Measurements from ENCODE around the gene DAB1. TPM values are rescaled to one million over a fixed set of nuclear protein-coding genes. Genes with fewer than 3 reads are reported as not detected.

DAB1 gene
- total and polyA plus RNA-seq, 4 donors = 0.05 to 2.6 (median 1.8) TPM

DNA sequence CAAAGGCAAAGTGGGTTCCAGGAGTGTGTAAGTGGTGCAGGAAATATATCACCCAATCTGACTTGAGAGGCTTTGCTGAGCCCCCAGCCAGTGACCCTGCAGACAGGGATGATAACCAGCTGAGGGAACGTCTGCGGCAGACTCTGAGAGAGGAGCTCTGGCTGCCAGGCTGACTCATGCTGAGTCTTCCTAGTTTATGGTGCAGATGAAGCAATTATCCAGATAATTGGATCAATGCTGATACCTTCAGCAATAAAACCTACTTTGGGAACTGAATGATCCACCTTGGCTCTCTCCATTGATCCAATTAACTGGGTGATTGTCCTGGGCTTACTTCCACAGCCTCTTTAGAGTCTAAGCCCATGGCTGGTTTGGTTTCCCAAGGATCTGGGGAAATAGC, 465.3 kb downstream of the DAB1 start:
- ATAC-seq (ENCODE audit: low FRiP score) (no peak), DNase-seq (no peak)

DNA sequence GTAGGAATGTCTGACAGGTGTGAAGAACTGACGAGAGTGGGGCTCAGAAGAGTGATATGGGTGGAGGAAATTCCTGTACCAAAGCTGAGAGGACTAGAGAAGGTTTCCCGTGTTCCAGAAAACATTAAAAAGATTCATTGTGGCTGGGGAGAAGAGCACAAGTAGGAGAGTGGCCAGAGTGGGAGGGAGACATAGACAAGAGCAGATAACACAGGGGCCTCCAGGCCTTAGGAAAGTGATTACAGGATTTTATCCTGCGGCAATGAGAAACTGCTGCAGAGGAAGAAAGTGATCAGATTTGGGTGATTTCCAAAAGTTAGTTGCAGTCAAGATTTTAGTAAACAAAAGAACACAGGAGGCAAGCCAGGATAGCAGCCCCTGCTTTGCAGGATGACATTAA, 465.9 kb downstream of the DAB1 start:
- intact Hi-C loops (cut with DNase I) = no loop called here
- H3K36me3 ChIP-seq (ENCODE audit: control insufficient read depth in 1 of 2, insufficient read depth in 2 of 2, low read length in 1 of 2) = no peaks in the 10 kb centered on the region
- 42 to 51% methylated on average over 3 of the region's 3 CpGs for WGBS, 2 donors
- H3K27me3 ChIP-seq (ENCODE audit: control insufficient read depth in 1 of 2, insufficient read depth in 2 of 2, low read length in 1 of 2) = no peaks in the 10 kb centered on the region
- H3K4me3 ChIP-seq (ENCODE audit: low read length in 2 of 2) = no peak overlapping the region
- H3K27ac ChIP-seq (ENCODE audit: low read depth in 1 of 2, low read length in 2 of 2) = no peak overlapping the region
- DNase-seq (no peak), ATAC-seq (ENCODE audit: low FRiP score) (no peak)
- H3K9me3 ChIP-seq (ENCODE audit: control insufficient read depth, low read length) = no peaks in the 10 kb centered on the region
- H3K4me1 ChIP-seq (ENCODE audit: control insufficient read depth in 1 of 2, insufficient read depth in 2 of 2, low read length in 2 of 2) = no peaks in the 10 kb centered on the region

More for the DNA sequence above, 465.3 kb downstream of the DAB1 start:
- H3K27me3 ChIP-seq (ENCODE audit: control insufficient read depth in 1 of 2, insufficient read depth in 2 of 2, low read length in 1 of 2) = no peaks in the 10 kb centered on the region
- H3K9me3 ChIP-seq (ENCODE audit: control insufficient read depth, low read length) = no peaks in the 10 kb centered on the region
- H3K4me3 ChIP-seq (ENCODE audit: low read length in 2 of 2) = no peak overlapping the region
- no peak overlapping the region for H3K27ac ChIP-seq (ENCODE audit: low read depth in 1 of 2, low read length in 2 of 2)
- intact Hi-C loops (cut with DNase I) = no loop called here
- no peaks in the 10 kb centered on the region for H3K36me3 ChIP-seq (ENCODE audit: control insufficient read depth in 1 of 2, insufficient read depth in 2 of 2, low read length in 1 of 2)
- 22 to 53% methylated on average over 2 of the region's 2 CpGs for WGBS, 2 donors
- no peaks in the 10 kb centered on the region for H3K4me1 ChIP-seq (ENCODE audit: control insufficient read depth in 1 of 2, insufficient read depth in 2 of 2, low read length in 2 of 2)

DNA sequence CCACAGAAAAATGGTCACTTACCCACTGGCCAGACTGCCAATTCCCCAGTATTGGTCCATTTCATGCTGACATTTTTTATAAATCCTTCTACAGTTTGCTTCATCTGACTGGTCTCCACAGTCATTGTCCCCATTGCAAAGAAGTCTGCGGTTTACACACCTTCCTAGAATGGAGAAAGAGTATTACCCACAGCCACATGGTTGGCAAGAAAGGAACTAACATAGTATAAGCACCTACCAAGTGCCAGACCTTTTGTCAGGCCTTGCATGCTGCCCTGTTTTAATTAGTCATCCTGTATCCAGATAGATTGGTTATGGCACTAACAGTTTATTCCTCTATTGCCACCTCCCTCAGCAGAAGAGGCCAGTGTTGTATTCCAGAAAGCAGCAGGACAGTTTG, 469.2 kb downstream of the DAB1 start:
- no peaks in the 10 kb centered on the region for H3K27me3 ChIP-seq (ENCODE audit: control insufficient read depth in 1 of 2, insufficient read depth in 2 of 2, low read length in 1 of 2)
- H3K27ac ChIP-seq (ENCODE audit: low read depth in 1 of 2, low read length in 2 of 2) = no peak overlapping the region
- H3K9me3 ChIP-seq (ENCODE audit: control insufficient read depth, low read length) = no peaks in the 10 kb centered on the region
- no peaks in the 10 kb centered on the region for H3K36me3 ChIP-seq (ENCODE audit: control insufficient read depth in 1 of 2, insufficient read depth in 2 of 2, low read length in 1 of 2)
- no peaks in the 10 kb centered on the region for H3K4me1 ChIP-seq (ENCODE audit: control insufficient read depth in 1 of 2, insufficient read depth in 2 of 2, low read length in 2 of 2)
- no peak for DNase-seq
- ATAC-seq (ENCODE audit: low FRiP score) = no peak
- intact Hi-C loops (cut with DNase I) = no loop called here
- WGBS, 2 donors = 90 to 100% methylated on average over 1 of the region's 1 CpG
- H3K4me3 ChIP-seq (ENCODE audit: low read length in 2 of 2) = no peak overlapping the region

DNA sequence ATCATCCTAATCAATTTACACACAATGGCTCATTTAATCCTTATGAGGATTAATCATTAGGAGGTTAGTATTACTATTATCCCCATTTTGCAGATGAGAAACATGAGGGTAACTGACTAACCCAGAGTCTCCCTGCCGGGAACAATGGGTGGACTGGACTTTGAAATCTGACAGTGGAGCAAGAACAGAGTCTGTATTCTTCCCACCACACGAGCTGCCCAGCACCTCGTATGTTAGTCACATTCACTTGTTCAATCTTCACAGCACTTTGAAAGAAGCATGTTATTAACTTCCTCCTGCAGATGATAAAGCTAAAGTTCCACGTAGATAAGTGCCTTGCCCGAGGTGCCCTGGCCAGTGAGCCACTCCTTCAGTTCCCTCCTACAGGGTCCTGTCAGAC, 470.5 kb downstream of the DAB1 start:
- intact Hi-C loops (cut with DNase I) = no loop called here
- H3K27me3 ChIP-seq (ENCODE audit: control insufficient read depth in 1 of 2, insufficient read depth in 2 of 2, low read length in 1 of 2) = no peaks in the 10 kb centered on the region
- no peak overlapping the region for H3K27ac ChIP-seq (ENCODE audit: low read depth in 1 of 2, low read length in 2 of 2)
- H3K4me1 ChIP-seq (ENCODE audit: control insufficient read depth in 1 of 2, insufficient read depth in 2 of 2, low read length in 2 of 2) = no peaks in the 10 kb centered on the region
- H3K4me3 ChIP-seq (ENCODE audit: low read length in 2 of 2) = no peak overlapping the region
- DNase-seq (no peak), ATAC-seq (ENCODE audit: low FRiP score) (no peak)
- 53 to 60% methylated on average over 5 of the region's 5 CpGs for WGBS, 2 donors
- H3K9me3 ChIP-seq (ENCODE audit: control insufficient read depth, low read length) = no peaks in the 10 kb centered on the region
- H3K36me3 ChIP-seq (ENCODE audit: control insufficient read depth in 1 of 2, insufficient read depth in 2 of 2, low read length in 1 of 2) = no peaks in the 10 kb centered on the region

DNA sequence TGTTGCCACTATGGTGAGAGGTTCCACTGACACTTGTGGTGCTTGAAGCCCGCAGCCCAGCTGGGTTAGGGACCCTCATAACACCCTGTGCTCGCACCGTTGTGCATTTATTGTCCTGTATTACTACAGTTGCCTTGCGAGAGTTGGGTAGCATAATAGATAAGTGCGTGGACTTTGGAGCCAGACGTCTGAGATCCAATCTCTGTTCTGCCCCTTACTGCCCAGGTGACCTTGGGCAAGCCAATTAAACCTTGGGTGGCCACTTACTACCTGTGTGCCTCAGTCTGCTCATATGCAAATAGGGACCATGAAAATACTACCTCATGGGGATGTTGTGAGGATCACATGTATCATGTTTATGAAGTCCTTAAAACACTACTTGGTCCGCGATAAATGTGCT, 471.4 kb downstream of the DAB1 start:
- Histone ChIP-seq H3K4me1 (ENCODE audit: control insufficient read depth in 1 of 2, insufficient read depth in 2 of 2, low read length in 2 of 2) (no peaks in the 10 kb centered on the region), H3K36me3 (ENCODE audit: control insufficient read depth in 1 of 2, insufficient read depth in 2 of 2, low read length in 1 of 2) (no peaks in the 10 kb centered on the region), H3K27ac (ENCODE audit: low read depth in 1 of 2, low read length in 2 of 2) (no peak overlapping the region), H3K9me3 (ENCODE audit: control insufficient read depth, low read length) (no peaks in the 10 kb centered on the region), H3K27me3 (ENCODE audit: control insufficient read depth in 1 of 2, insufficient read depth in 2 of 2, low read length in 1 of 2) (no peaks in the 10 kb centered on the region), H3K4me3 (ENCODE audit: low read length in 2 of 2) (no peak overlapping the region)
- ATAC-seq (ENCODE audit: low FRiP score) = no peak
- DNase-seq = no peak
- intact Hi-C loops (cut with DNase I) = no loop called here
- 84% methylated on average over 8 of the region's 8 CpGs for WGBS, 2 donors

DNA sequence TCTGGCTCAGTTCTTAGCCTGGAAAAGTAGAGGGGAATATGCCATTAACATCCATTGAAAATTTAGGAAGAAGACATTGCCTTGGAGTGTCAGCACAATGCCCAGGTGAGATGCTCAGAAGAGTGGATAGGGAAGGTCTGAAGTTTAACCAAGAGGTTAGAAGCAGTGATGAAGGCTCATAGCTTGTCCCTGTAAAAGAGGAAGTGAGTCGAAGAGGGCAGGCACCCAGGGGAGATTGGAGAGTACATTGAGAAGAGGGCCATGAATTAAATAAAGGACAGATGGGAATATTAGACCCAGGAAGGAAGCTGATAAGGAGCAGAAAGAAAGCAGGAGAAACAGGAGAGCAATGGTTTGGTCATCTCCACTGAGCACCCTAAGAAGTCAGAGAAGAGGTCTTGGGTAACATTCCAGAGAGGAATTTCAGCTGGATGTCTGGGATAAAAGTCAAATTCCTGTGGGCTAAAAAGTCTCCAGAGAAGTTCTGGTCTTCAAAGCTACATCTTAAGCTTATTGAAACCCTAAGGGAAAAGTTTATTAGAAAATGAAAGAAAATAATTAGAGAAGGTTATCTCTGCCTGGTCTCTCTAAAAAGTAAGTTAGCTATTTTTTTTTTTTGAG, 475.3 kb downstream of the DAB1 start:
- ATAC-seq (ENCODE audit: low FRiP score) = no peak
- DNase-seq = no peak
- H3K36me3 ChIP-seq (ENCODE audit: control insufficient read depth in 1 of 2, insufficient read depth in 2 of 2, low read length in 1 of 2) = no peaks in the 10 kb centered on the region
- no peaks in the 10 kb centered on the region for H3K27me3 ChIP-seq (ENCODE audit: control insufficient read depth in 1 of 2, insufficient read depth in 2 of 2, low read length in 1 of 2)
- H3K9me3 ChIP-seq (ENCODE audit: control insufficient read depth, low read length) = no peaks in the 10 kb centered on the region
- H3K4me3 ChIP-seq (ENCODE audit: low read length in 2 of 2) = no peak overlapping the region
- intact Hi-C loops (cut with DNase I) = loop anchor here in 1 of 2 donors (10.0 kb wide), 1 partner anchor 76 kb away; no protein-coding TSS in a partner anchor
- no peaks in the 10 kb centered on the region for H3K4me1 ChIP-seq (ENCODE audit: control insufficient read depth in 1 of 2, insufficient read depth in 2 of 2, low read length in 2 of 2)
- no peak overlapping the region for H3K27ac ChIP-seq (ENCODE audit: low read depth in 1 of 2, low read length in 2 of 2)
- WGBS, 2 donors = 73 to 76% methylated on average over 1 of the region's 1 CpG
